Large intestine (tissue), 3 donors: ENCODE results near the gene G0S2. TPM values are rescaled to one million over a fixed set of nuclear protein-coding genes. Genes with fewer than 3 reads are reported as not detected.
A peak's percentile ranks its signal among the peaks of the same experiment; 100 is the strongest.

Experiments used
- DNase-seq, 2 donors: peaks; one replicate each; pipeline versions ENCODE4 v3.0.0 to v3.0.0-alpha.2; 2013
- H3K27ac ChIP-seq: one replicate; pipeline ENCODE4 v1.5.1; 2013; ENCODE audit warnings: low read length
- H3K27me3 ChIP-seq: 2 replicates; pipeline ENCODE4 v1.6.1; 2013; ENCODE audit warnings: low read length; ENCODE audit not compliant: control insufficient read depth, insufficient read depth
- H3K36me3 ChIP-seq: 2 replicates; pipeline ENCODE4 v1.6.1; 2013; ENCODE audit warnings: low read length; ENCODE audit not compliant: control insufficient read depth, insufficient read depth
- H3K4me1 ChIP-seq: one replicate; pipeline ENCODE4 v1.6.1; 2013; ENCODE audit warnings: low read length; ENCODE audit not compliant: control insufficient read depth, insufficient read depth
- H3K4me3 ChIP-seq: one replicate; pipeline ENCODE4 v1.5.1; 2013; ENCODE audit warnings: low read length
- H3K9me3 ChIP-seq: one replicate; pipeline ENCODE4 v1.6.1; 2013; ENCODE audit warnings: mild to moderate bottlenecking, low read depth, low read length, moderate library complexity; ENCODE audit not compliant: control insufficient read depth
- WGBS: methylation state at CpG from one replicate; pipeline ENCODE4 v1.1.5; 2013; ENCODE audit warnings: low lambda C conversion rate; ENCODE audit not compliant: insufficient coverage; 5-methylcytosine and 5-hydroxymethylcytosine counted together
- polyA plus RNA-seq: library from polyadenylated mRNA; unstranded; fragments of 120-200 nt; gene quantifications from one replicate; pipeline ENCODE4 v1.2.1, GENCODE V29; 2013

Gene G0S2
- polyA plus RNA-seq, 1 donor = 167 TPM

DNA sequence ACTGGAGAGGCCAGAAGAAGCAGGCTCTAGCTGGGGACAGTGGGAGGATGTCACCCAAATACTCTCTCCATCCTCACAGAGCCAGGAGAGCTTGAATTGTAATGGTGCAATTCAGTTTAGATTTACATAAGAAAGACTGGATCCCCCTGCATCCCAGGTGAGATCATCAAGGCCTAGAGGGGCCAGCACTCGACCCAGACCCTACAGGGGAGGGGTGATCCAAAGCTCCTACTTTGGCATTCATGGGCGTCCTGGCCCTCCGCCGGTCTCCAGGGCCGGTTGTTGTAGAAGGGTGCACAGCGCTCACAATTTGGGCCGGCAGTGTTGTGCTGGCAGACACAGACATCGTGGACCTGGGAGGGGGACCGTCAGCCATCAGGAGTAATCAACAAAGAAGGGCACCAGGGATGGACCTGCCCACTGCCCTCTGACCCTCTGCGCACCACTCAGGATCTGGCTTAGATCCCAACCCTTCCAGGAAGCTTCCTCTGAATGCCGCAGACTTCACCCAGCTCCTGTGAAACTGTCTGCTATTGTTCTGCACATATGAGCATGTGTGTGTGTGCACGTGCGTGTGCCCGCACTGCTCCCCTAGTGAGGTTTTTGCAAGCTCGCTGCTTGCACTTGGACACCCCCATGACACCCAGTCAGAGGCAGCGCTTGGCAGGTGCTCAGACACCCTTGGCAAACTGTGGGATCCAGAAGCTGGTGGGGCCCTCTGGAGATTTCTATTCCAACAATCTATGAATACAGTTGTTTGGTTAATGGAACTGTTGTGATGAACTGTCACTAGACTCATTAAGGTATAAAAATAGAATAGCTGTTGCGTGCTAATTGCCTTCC is 44.6 kb upstream of the G0S2 start:
- Histone ChIP-seq H3K27ac (no peak overlapping the region), H3K9me3 (no peaks in the 10 kb centered on the region), H3K4me1 (peaks cover 5% of the 10 kb centered on the region), H3K36me3 (peaks cover 85% of the 10 kb centered on the region), H3K4me3 (no peak overlapping the region), H3K27me3 (no peaks in the 10 kb centered on the region)
- DNase-seq = no peak
- no CpG with 5 or more reads among the region's 17 CpGs for WGBS

DNA sequence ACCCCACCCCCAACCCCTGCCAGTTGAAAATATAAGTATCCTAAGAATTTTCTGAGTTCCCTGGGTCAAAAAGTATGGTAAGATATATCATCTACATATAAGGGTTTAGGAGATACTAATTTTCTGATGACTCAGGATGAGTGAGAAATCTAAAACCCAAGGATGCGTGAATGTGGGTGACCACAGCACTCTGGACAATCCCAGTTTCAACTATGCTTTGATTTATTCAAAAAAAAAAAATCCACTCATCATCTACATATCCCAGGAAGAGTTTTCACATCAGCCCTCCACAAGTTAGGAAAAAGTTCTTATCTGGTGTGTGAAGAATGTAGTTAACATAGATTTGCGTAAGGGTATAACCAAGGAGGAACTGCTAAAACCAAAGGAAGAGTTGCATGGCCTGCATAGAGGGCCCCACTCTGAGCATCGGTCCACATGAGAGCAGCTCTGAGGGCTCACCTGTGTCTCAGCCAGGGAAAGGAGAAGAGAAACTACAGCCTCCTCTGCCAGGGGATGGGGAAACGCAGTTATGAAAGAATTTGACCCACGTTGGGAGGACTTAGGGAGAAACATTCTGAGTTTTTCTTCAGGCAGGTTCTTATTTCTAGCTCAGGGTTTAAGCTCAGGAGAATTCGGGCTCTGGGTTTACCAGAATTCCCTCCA is 41.7 kb upstream of the G0S2 start:
- DNase-seq = no peak
- H3K4me1 ChIP-seq = no peaks in the 10 kb centered on the region
- H3K27ac ChIP-seq = no peak overlapping the region
- H3K4me3 ChIP-seq = no peak overlapping the region
- 100% methylated on average over 1 of the region's 6 CpGs for WGBS
- H3K27me3 ChIP-seq = no peaks in the 10 kb centered on the region
- no peaks in the 10 kb centered on the region for H3K9me3 ChIP-seq
- peaks cover 84% of the 10 kb centered on the region for H3K36me3 ChIP-seq

DNA sequence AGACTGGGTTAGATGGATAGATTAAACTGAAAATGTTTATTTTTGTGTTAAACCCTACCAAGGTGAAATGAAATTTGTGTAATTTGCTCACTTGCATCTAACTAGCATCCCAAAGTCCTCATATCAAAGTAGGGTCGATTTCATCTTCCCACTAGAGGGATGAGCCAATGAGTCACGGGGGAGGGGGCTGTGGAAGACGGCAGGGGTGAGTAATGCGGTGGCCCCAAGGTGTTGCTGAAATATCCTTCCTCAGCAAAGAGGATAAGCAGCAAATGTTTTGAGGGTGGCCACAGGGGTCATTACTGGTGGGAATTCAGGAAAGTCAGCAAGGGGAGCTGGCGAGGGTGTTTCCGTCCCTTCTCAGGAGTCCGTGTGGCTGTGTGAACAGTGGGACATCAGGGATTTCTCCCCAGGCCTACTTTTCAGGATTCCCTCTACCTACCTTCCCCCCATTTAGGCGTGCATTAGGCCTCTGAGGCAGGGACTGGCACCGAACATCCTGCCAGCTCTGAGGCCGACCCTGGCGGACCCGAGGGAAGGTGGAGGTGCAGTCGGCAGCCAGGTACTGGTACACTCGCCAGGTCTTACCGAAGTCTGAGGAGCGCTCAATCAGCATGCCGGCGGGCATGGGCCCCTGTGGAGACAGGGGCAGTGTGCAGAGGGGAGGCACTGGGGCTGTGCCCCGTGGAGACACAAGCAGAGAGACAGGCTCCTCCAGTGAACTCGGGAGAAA is 41.0 kb upstream of the G0S2 start:
- Histone ChIP-seq H3K27ac (no peak overlapping the region), H3K27me3 (no peaks in the 10 kb centered on the region), H3K4me1 (no peaks in the 10 kb centered on the region), H3K9me3 (no peaks in the 10 kb centered on the region), H3K4me3 (no peak overlapping the region), H3K36me3 (peaks cover 82% of the 10 kb centered on the region)
- no CpG with 5 or more reads among the region's 20 CpGs for WGBS
- DNase-seq = no peak

DNA sequence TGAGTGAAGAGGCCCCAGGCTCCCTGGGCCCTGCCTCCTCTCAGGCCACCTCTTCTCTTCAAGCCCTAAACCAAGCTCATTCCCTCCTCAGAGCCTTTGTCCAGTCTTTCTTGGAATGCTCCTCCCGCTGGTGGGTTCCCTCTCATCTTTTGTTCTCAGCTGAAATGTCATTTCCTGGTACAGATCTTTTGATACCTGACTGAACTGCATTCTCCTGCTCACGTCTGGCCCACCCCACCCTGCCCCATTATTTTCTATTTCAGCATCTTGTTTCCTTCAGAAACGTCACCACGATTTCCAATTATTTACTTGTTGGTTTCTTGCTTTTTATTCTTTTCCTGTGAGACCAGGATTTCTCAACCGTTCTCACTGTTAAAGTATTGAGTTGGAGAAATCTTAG is 39.4 kb upstream of the G0S2 start:
- H3K36me3 ChIP-seq = peaks cover 72% of the 10 kb centered on the region
- no peak overlapping the region for H3K4me3 ChIP-seq
- no peaks in the 10 kb centered on the region for H3K4me1 ChIP-seq
- DNase-seq = no peak
- H3K9me3 ChIP-seq = no peaks in the 10 kb centered on the region
- no peaks in the 10 kb centered on the region for H3K27me3 ChIP-seq
- 90% methylated on average over 4 of the region's 5 CpGs for WGBS
- H3K27ac ChIP-seq = no peak overlapping the region

DNA sequence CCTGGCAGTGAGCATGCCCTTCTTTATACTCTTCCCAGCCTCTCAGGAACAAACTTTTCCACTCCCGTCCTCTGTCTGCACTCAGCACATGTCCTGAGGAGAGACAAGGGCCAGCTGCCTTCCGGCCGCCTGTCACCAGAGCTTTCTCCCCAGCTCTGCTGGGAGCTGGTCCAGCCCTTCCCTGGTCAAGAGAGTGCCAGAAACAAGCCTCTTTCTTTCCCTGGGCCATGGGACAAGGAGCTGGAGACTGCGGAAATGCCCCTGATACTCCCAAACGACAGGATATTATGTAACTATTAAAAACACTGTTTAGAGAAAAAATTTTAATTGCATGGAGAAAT is 33.4 kb upstream of the G0S2 start:
- H3K27me3 ChIP-seq = no peaks in the 10 kb centered on the region
- H3K27ac ChIP-seq = peak overlapping the region; percentile 87
- DNase-seq = peak in 1 of 2 donors; percentile 56
- H3K9me3 ChIP-seq = no peaks in the 10 kb centered on the region
- H3K4me1 ChIP-seq = peaks cover 51% of the 10 kb centered on the region
- WGBS = no CpG with 5 or more reads among the region's 5 CpGs
- peaks cover 44% of the 10 kb centered on the region for H3K36me3 ChIP-seq
- H3K4me3 ChIP-seq = no peak overlapping the region

DNA sequence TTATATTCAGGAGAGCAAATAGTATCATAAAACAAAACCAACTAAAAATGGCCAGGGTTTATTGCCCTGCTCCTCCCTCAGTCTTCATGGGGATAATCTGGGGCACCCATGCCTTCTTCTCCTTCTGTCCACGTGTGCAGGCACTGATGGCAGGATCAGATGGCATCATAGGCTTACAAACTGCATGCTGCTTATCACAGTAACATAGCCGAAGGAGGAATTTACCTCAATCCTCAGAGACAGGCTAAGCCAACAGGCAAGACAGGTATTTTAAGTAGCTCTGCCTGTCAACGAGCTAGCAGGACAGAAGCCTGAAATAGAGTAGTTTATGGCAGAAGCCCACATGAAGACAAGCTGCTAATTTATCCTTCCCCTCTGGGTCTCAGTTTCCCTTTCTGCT is 32.4 kb upstream of the G0S2 start:
- H3K27ac ChIP-seq = peak overlapping the region; percentile 87
- no peaks in the 10 kb centered on the region for H3K27me3 ChIP-seq
- no CpG with 5 or more reads among the region's 3 CpGs for WGBS
- H3K4me3 ChIP-seq = no peak overlapping the region
- no peaks in the 10 kb centered on the region for H3K9me3 ChIP-seq
- peak in 1 of 2 donors; percentile 77 for DNase-seq
- peaks cover 43% of the 10 kb centered on the region for H3K36me3 ChIP-seq
- H3K4me1 ChIP-seq = peaks cover 59% of the 10 kb centered on the region

DNA sequence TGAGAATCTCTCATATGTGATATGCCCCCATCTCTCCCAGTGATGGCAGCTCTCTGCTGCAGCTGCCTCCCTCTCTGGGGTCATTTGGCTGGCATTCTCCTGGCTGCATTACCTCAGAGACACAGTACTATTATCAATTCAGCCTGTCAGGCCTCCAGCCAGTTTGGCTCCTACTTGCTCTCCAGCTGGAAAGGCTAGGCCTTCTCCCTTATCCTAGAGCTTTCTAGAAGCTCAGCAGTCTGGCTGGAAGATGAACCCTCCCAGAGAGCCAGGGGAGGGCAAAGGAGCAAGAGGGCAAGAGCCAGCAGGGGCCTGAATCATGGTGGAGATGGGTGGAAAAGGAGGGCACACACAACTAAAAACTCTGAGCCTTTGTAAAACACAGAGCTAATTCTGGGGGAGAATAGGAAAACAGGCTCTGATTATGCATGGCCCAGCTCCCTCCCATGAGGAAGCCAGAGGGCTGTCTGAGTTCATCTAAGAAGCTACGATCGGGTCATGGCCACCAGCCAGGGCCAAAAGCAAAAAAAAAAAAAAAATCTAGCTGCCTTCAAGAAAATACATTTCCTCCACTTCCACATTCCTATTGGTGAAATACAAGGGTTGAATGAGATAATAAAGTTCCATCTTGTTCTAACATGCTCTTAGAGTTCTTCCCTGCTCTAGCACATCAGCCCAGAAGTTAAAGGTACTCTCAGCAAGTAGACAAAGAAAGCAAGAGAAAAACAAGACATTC is 31.8 kb upstream of the G0S2 start:
- Histone ChIP-seq H3K27me3 (no peaks in the 10 kb centered on the region), H3K4me1 (peaks cover 66% of the 10 kb centered on the region), H3K9me3 (no peaks in the 10 kb centered on the region), H3K36me3 (peaks cover 45% of the 10 kb centered on the region), H3K27ac (peak overlapping the region; percentile 87), H3K4me3 (no peak overlapping the region)
- WGBS = no CpG with 5 or more reads among the region's 2 CpGs
- DNase-seq = peak in 1 of 2 donors; percentile 53

DNA sequence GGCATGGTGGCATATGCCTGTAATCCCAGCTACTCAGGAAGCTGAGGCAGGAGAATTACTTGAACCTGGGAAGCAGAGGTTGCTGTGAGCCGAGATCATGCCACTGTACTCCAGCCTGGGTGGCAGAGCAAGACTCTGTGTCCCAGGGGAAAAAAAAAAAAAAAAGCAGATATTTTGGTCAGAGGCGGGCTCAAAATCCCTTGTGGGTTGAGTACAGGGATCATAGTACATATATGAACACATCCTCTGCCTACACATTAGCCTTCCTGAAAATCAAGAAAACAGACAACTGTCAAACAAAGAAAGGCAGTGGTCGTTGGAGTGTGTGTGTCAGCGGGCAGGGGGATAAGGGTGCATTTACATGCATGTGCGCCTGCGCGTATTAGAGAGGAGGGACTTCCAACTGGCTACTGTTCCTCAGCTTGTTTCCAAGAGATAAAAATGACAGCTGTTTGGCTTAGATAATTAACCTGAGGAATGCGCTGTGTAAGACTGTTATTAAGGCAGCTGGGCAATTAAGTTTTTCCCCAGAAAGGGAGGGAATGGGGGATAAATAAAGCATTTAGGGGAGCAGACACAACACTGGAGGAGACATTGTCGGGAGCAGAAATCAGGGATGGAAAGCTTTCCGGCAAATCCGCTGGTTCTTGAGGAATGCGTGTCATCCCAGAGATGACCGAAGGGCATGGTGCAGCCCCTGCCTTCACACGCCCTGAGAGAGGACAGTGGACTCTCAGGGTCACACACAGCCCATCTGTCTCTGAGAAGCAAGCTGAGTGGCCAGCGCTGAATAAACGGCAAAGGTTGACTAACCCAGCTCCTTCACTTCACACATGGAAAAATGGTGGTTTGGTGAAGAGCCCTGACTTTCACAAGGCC is 29.4 kb upstream of the G0S2 start:
- Histone ChIP-seq H3K36me3 (peaks cover 47% of the 10 kb centered on the region), H3K4me1 (peaks cover 89% of the 10 kb centered on the region), H3K4me3 (no peak overlapping the region), H3K9me3 (no peaks in the 10 kb centered on the region), H3K27ac (peak overlapping the region; percentile 84), H3K27me3 (no peaks in the 10 kb centered on the region)
- WGBS = no CpG with 5 or more reads among the region's 16 CpGs
- peak in 1 of 2 donors; percentile 72 for DNase-seq

DNA sequence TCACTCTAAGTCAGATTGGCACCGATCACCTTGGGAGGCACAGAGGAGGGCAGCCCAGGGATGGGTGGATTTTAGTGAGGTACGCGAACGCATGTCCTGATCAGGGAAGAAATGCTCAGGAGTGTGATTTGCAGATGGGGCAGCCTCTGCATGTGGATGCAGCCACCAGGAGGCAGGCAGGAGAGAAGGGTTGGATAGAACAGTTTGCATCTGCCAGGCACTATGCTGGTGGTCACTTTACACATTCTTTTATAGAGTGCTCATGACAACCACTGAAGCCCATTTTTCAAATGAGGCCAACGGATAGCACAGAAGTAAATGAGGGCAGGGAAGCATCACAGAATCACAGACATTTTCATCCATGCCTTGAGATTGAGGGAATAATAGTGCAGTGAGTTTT is 28.7 kb upstream of the G0S2 start:
- Histone ChIP-seq H3K36me3 (peaks cover 43% of the 10 kb centered on the region), H3K4me3 (no peak overlapping the region), H3K4me1 (peaks cover 87% of the 10 kb centered on the region), H3K27ac (peak overlapping the region; percentile 84), H3K9me3 (no peaks in the 10 kb centered on the region), H3K27me3 (no peaks in the 10 kb centered on the region)
- no CpG with 5 or more reads among the region's 5 CpGs for WGBS
- DNase-seq = no peak
